ENCODE data around the gene AKT1.

AKT1 gene

DNA sequence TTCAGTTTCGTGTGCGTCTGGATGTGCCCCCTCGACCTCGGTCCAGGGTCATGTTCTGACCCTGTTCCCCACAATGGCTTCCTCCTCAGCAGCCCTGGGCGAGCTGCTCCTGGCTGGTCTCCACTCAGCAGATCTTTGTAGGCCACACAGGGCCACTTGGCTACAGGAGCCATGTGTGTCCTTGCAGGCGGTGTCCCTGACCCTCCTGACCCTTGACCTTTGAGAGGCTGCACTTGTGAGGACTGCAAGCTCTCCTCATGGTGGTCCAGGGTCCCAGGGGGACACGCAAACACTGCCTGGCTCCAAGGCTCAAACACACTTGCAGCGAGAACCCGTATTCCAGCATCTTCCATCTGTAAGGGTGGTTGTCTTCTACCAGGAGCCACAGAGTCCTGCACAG, 50.1 kb downstream of the AKT1 start:
- Histone ChIP-seq H3K4me3 (ENCODE audit: low read length) (no peak overlapping the region), H3K36me3 (ENCODE audit: insufficient read depth, low read length) (no peaks in the 10 kb centered on the region), H3K4me1 (ENCODE audit: insufficient read depth, low read length) (no peaks in the 10 kb centered on the region; the same call in 1 of the 2 replicates), H3K27me3 (ENCODE audit: insufficient read depth, low read length) (no peaks in the 10 kb centered on the region), H3K9ac (ENCODE audit: low read depth, low read length) (no peak overlapping the region), H3K27ac (ENCODE audit: low read depth, low read length) (no peak overlapping the region), H3K9me3 (ENCODE audit: insufficient read depth, low read depth, low read length) (peaks cover 12% of the 10 kb centered on the region; the same call in 1 of the 2 replicates)
- 94% methylated on average over 9 of the region's 9 CpGs for WGBS

DNA sequence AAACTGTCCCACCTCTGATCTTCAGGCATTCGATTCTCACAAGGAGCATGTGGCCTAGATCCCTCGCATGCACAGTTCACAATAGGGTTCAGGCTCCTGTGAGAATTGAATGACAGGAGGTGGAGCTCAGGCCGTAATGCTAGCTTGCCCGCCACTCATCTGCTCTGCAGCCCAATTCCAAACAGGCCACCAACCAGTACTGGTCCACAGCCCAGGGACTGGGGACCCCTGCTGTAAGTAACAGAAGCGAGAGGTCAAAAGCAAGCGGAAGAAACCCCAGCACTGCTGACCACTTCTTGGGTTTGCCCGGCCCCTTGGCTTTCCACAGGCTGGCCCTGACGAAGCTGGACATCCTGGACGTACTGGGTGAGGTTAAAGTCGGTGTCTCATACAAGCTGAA, 51.1 kb downstream of the AKT1 start:
- no peak overlapping the region for H3K27ac ChIP-seq (ENCODE audit: low read depth, low read length)
- no peaks in the 10 kb centered on the region; the same call in 1 of the 2 replicates for H3K4me1 ChIP-seq (ENCODE audit: insufficient read depth, low read length)
- peaks cover 4% of the 10 kb centered on the region; the same call in 1 of the 2 replicates for H3K36me3 ChIP-seq (ENCODE audit: insufficient read depth, low read length)
- 92% methylated on average over 10 of the region's 10 CpGs for WGBS
- H3K9ac ChIP-seq (ENCODE audit: low read depth, low read length) = no peak overlapping the region
- no peaks in the 10 kb centered on the region for H3K27me3 ChIP-seq (ENCODE audit: insufficient read depth, low read length)
- H3K4me3 ChIP-seq (ENCODE audit: low read length) = no peak overlapping the region
- H3K9me3 ChIP-seq (ENCODE audit: insufficient read depth, low read depth, low read length) = peaks cover 4% of the 10 kb centered on the region; the same call in 1 of the 2 replicates

DNA sequence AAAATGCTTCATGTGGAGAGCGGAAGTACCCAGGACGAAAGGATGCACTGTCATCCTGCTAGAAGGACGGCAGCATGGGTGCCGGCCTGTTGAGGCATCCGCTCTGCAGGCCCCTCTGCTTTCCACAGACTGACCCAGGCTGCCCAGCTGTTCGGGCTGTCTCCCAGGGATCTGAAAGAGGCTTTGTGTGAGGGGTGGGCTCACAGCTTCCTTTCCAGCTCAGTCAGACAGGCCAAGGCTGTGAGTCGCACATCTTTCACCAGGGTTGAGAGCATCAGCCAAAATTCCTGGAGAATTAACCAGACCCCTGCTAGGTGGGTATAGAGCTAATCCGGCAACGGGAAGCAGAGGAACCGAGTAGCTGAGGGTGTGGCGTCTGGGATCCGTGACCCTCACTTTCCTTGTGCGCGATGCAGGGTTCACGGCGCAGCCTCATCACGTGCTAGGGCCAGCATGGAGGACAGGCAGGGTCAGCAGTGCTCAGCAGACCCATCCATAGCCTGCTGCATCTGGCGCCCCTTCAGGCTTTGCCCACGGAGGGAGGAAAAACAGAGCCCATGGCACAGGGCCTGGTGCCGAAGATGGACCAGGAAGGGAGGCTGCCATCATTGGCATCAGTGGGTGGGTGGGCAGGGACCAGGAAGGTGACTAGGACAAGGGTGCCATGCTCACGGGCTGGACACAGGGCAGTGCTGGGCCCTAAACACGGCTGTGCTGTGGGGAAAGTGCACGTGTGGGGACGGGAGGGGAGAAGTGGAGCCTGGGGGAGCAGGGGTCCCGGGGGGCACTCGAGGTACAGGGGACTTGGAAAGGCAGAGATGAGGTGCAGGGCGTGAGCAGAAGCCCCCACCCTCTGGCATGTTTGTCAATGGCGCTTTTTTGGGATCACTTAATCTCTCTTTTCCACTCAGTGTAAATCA, 51.8 kb downstream of the AKT1 start:
- no peak overlapping the region for H3K27ac ChIP-seq (ENCODE audit: low read depth, low read length)
- H3K27me3 ChIP-seq (ENCODE audit: insufficient read depth, low read length) = no peaks in the 10 kb centered on the region
- H3K4me3 ChIP-seq (ENCODE audit: low read length) = no peak overlapping the region
- H3K36me3 ChIP-seq (ENCODE audit: insufficient read depth, low read length) = peaks cover 4% of the 10 kb centered on the region; the same call in 1 of the 2 replicates
- no peak overlapping the region for H3K9ac ChIP-seq (ENCODE audit: low read depth, low read length)
- no peaks in the 10 kb centered on the region for H3K4me1 ChIP-seq (ENCODE audit: insufficient read depth, low read length)
- H3K9me3 ChIP-seq (ENCODE audit: insufficient read depth, low read depth, low read length) = no peaks in the 10 kb centered on the region
- 87% methylated on average over 28 of the region's 28 CpGs for WGBS

DNA sequence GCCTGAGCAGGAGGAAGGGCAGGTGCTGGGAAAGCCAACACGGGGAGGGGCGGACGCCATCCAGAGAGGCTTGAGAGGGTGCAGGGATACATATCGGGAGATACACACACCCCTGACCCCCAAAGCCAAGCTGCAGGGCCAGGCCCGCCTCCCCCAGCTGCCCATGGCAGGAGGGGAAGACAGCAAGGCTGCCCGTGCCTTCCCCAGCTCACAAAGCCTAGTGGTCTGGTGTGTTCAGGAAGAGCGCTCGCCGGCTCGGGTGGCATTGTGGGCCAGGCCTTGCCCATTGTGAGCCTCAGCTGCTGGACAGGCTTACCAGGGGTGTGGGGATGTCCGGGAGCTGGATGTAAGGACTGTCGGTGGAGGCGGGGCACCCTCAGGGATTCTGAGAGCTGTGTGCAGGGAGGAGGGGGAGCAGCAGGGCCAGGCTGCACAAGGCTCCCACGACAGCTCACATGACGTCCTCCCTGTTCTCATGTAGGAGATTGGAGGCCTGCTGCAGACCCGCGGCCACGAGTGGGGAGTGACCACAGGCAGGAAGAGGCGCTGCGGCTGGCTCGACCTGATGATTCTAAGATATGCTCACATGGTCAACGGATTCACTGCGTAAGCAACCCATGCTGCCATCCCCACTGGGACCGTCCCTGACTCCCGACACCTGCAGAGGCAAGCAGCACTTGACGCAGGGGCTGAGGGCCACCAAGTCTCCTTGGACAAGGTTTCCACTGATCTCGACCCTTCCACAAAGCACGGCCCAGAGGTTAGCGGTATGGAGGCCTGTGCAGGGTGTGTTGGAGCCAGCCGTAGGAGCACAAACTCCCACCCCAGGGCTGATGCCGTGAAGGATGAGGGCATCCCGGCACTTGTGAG, 52.7 kb downstream of the AKT1 start:
- H3K27ac ChIP-seq (ENCODE audit: low read depth, low read length) = no peak overlapping the region
- H3K4me1 ChIP-seq (ENCODE audit: insufficient read depth, low read length) = no peaks in the 10 kb centered on the region
- WGBS = 93% methylated on average over 32 of the region's 32 CpGs
- peaks cover 4% of the 10 kb centered on the region; the same call in 1 of the 2 replicates for H3K36me3 ChIP-seq (ENCODE audit: insufficient read depth, low read length)
- no peaks in the 10 kb centered on the region for H3K27me3 ChIP-seq (ENCODE audit: insufficient read depth, low read length)
- H3K9me3 ChIP-seq (ENCODE audit: insufficient read depth, low read depth, low read length) = no peaks in the 10 kb centered on the region
- H3K4me3 ChIP-seq (ENCODE audit: low read length) = no peak overlapping the region
- H3K9ac ChIP-seq (ENCODE audit: low read depth, low read length) = no peak overlapping the region

DNA sequence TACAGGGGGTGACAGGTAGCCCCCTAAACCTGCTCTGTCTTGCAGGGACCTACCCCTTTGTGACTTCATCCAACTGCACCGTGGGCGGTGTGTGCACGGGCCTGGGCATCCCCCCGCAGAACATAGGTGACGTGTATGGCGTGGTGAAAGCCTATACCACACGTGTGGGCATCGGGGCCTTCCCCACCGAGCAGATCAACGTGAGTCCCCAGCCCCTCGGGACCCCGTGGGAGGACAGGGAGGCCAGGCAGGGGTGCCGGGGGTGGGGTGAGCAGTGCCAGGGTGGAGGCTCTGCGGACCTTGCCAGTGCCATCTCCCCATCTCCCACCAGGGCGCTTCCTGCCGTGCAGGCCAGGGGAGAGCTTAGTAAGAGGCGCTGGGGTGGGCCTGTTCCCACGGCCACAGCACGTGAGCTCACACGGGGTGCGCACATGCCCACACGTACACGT, 53.7 kb downstream of the AKT1 start:
- WGBS = 91% methylated on average over 23 of the region's 23 CpGs

DNA sequence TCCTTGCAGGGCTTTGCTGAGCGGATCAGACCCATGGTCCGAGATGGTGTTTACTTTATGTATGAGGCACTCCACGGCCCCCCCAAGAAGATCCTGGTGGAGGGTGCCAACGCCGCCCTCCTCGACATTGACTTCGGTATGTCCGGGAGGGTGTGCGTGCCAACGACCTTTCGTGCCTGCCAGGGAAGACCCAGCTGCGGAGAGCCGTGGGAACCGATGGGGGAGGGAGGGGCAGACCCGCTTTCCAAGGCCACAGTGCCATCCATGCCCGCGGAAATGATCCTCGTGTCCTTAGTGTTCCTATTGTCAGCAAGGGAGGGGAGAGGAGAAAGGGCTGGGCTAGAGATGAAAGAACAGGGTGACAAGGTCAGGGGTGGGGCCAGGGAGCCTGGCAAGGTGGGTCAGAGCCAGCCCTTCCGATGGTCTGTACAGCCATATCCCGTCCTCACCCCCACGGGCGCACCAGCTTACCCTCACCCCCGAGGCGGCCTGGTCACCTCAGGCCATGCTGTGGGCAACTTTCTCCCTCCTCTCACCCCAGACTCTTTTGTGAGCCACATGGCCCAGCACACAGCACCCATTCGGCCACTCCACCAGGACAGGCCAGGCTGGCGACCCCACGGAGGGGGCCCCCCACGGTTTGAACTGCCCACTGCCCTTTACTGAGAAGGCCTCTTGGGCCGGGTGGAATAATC, 54.3 kb downstream of the AKT1 start:
- Histone ChIP-seq H3K4me1 (ENCODE audit: insufficient read depth, low read length) (no peaks in the 10 kb centered on the region), H3K36me3 (ENCODE audit: insufficient read depth, low read length) (peaks cover 4% of the 10 kb centered on the region; the same call in 1 of the 2 replicates), H3K4me3 (ENCODE audit: low read length) (no peak overlapping the region), H3K27me3 (ENCODE audit: insufficient read depth, low read length) (no peaks in the 10 kb centered on the region), H3K27ac (ENCODE audit: low read depth, low read length) (no peak overlapping the region), H3K9ac (ENCODE audit: low read depth, low read length) (no peak overlapping the region), H3K9me3 (ENCODE audit: insufficient read depth, low read depth, low read length) (no peaks in the 10 kb centered on the region)
- 91% methylated on average over 29 of the region's 29 CpGs for WGBS

More for the DNA sequence above, 53.7 kb downstream of the AKT1 start:
- Histone ChIP-seq H3K36me3 (ENCODE audit: insufficient read depth, low read length) (peaks cover 4% of the 10 kb centered on the region; the same call in 1 of the 2 replicates), H3K27me3 (ENCODE audit: insufficient read depth, low read length) (no peaks in the 10 kb centered on the region), H3K9ac (ENCODE audit: low read depth, low read length) (no peak overlapping the region), H3K4me1 (ENCODE audit: insufficient read depth, low read length) (no peaks in the 10 kb centered on the region), H3K4me3 (ENCODE audit: low read length) (no peak overlapping the region), H3K27ac (ENCODE audit: low read depth, low read length) (no peak overlapping the region), H3K9me3 (ENCODE audit: insufficient read depth, low read depth, low read length) (no peaks in the 10 kb centered on the region)

DNA sequence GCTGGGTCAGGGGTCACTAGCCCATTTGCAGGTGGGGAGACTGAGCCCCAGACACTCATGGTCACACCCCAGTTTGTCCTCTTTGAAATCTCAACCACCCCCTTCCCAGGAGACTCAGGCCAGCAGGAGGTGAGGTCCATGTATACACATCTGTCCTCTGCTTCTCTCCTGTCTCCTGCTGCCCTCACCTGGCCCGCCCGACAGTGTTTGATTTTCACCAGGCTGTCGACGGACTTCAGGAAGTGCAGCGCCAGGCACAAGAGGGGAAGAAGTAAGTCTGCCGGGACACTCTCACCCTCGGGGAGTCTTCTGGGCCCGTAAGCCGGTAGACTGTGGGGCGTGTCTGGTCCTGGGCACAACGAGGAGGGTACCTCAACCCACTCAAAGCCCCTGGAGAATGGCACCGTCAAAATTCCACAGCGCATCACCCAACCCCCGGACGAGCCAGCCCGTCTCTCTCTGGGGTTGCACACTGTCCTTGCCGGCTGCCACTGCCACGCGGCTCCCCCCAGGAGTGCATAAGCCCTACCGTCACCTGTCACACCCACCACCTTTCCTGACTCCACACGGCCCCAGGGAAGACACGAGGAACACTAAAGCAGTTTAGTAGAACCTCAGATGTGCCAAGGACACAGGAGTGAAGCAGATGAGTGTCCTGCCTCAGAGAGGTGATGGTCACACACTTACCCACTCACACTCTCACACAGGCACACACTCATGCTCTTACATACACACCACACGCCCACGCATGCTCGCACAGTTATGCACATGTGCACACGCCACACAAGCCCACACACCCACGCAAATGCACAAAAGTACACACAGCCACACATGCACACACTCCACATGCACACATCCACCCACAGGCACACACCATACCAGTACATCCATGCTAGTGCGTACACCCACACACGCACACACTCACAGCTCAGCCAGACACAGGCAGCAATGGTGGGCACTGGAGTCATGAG, 55.7 kb downstream of the AKT1 start:
- Histone ChIP-seq H3K9ac (ENCODE audit: low read depth, low read length) (no peak overlapping the region), H3K4me1 (ENCODE audit: insufficient read depth, low read length) (no peaks in the 10 kb centered on the region), H3K9me3 (ENCODE audit: insufficient read depth, low read depth, low read length) (no peaks in the 10 kb centered on the region), H3K4me3 (ENCODE audit: low read length) (no peak overlapping the region), H3K36me3 (ENCODE audit: insufficient read depth, low read length) (peaks cover 4% of the 10 kb centered on the region; the same call in 1 of the 2 replicates), H3K27ac (ENCODE audit: low read depth, low read length) (no peak overlapping the region), H3K27me3 (ENCODE audit: insufficient read depth, low read length) (no peaks in the 10 kb centered on the region)
- WGBS = 91% methylated on average over 29 of the region's 29 CpGs

DNA sequence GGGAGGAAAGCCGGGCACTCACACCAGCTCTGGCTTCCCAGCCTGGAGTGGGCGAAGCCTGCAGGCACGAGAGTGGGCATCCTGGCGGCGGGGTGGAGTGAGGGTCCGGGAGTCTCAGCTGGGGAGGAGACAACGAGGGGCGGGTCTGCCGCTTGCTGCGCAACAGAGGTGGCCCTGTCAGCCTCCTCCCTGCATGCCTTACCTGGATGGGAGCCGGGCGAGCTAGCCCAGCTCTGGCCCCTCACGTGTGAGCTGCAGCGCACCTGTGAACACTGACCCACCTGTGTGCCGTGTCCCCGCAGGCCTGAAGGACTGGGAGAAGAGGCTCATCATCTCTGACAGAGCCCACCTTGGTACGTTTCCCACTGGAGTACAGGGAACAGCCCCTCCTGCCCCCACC, 56.5 kb downstream of the AKT1 start:
- Histone ChIP-seq H3K9me3 (ENCODE audit: insufficient read depth, low read depth, low read length) (no peaks in the 10 kb centered on the region), H3K4me1 (ENCODE audit: insufficient read depth, low read length) (no peaks in the 10 kb centered on the region), H3K27me3 (ENCODE audit: insufficient read depth, low read length) (no peaks in the 10 kb centered on the region), H3K4me3 (ENCODE audit: low read length) (no peak overlapping the region), H3K9ac (ENCODE audit: low read depth, low read length) (no peak overlapping the region), H3K36me3 (ENCODE audit: insufficient read depth, low read length) (peaks cover 4% of the 10 kb centered on the region; the same call in 1 of the 2 replicates), H3K27ac (ENCODE audit: low read depth, low read length) (no peak overlapping the region)
- WGBS = 96% methylated on average over 17 of the region's 17 CpGs

DNA sequence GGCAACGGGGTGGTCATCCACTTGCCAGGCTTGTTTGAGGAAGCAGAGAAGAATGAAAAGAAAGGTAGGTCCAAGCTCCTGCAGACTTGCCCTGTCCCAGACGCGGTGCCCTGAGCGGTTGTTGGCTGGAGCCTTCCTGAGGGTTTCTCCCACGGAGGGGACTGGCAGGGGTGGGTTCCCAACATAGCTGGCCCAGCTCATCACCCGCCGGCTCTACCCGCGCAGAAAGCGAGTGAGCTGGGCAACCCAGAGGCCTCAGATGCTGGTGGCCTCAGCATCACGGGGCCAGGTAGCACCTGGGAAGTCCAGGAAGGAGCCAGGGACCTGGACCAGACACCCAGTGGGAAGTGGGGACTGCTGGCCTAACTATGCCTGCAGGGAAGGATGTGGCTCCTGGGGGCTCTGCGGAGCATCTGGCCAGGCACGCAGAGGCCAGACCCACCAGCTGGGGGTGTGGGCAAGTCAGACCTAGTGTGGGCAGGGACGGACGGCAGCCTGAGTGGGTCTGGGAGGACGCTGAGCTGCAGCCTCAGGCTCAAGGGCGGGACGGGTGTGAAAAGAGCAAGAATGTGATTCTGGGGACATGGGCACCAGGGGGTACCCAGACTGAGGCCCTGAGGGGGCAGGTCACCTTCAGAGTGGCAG, 57.1 kb downstream of the AKT1 start:
- Histone ChIP-seq H3K9me3 (ENCODE audit: insufficient read depth, low read depth, low read length) (no peaks in the 10 kb centered on the region), H3K27ac (ENCODE audit: low read depth, low read length) (no peak overlapping the region), H3K27me3 (ENCODE audit: insufficient read depth, low read length) (no peaks in the 10 kb centered on the region), H3K9ac (ENCODE audit: low read depth, low read length) (no peak overlapping the region), H3K4me3 (ENCODE audit: low read length) (no peak overlapping the region), H3K4me1 (ENCODE audit: insufficient read depth, low read length) (no peaks in the 10 kb centered on the region), H3K36me3 (ENCODE audit: insufficient read depth, low read length) (peaks cover 4% of the 10 kb centered on the region; the same call in 1 of the 2 replicates)
- 93% methylated on average over 18 of the region's 18 CpGs for WGBS
